Measurements from ENCODE around the gene SLC1A2.

- TF ChIP-seq POLR2A (IDR thresholded peaks at IDR 0.05; ENCODE audit: borderline replicate concordance, extremely low read depth, insufficient read depth, insufficient read length), result no peak
- no peak for TF ChIP-seq YY1 (IDR thresholded peaks at IDR 0.05; ENCODE audit: extremely low read depth, insufficient replicate concordance, low read depth, low read length)
- TF ChIP-seq CEBPB (IDR thresholded peaks at IDR 0.05; ENCODE audit: low read depth), result no peak
- TF ChIP-seq, protein P1, sequence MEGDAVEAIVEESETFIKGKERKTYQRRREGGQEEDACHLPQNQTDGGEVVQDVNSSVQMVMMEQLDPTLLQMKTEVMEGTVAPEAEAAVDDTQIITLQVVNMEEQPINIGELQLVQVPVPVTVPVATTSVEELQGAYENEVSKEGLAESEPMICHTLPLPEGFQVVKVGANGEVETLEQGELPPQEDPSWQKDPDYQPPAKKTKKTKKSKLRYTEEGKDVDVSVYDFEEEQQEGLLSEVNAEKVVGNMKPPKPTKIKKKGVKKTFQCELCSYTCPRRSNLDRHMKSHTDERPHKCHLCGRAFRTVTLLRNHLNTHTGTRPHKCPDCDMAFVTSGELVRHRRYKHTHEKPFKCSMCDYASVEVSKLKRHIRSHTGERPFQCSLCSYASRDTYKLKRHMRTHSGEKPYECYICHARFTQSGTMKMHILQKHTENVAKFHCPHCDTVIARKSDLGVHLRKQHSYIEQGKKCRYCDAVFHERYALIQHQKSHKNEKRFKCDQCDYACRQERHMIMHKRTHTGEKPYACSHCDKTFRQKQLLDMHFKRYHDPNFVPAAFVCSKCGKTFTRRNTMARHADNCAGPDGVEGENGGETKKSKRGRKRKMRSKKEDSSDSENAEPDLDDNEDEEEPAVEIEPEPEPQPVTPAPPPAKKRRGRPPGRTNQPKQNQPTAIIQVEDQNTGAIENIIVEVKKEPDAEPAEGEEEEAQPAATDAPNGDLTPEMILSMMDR (IDR thresholded peaks at IDR 0.05 in 2 of 3, conservative IDR thresholded peaks at IDR 0.05 in 1 of 3; ENCODE audit: borderline replicate concordance in 1 of 3, insufficient read depth in 1 of 3, low read depth in 2 of 3, low read length in 2 of 3), result no peak
- TF ChIP-seq, protein P2, sequence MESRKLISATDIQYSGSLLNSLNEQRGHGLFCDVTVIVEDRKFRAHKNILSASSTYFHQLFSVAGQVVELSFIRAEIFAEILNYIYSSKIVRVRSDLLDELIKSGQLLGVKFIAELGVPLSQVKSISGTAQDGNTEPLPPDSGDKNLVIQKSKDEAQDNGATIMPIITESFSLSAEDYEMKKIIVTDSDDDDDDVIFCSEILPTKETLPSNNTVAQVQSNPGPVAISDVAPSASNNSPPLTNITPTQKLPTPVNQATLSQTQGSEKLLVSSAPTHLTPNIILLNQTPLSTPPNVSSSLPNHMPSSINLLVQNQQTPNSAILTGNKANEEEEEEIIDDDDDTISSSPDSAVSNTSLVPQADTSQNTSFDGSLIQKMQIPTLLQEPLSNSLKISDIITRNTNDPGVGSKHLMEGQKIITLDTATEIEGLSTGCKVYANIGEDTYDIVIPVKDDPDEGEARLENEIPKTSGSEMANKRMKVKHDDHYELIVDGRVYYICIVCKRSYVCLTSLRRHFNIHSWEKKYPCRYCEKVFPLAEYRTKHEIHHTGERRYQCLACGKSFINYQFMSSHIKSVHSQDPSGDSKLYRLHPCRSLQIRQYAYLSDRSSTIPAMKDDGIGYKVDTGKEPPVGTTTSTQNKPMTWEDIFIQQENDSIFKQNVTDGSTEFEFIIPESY (IDR thresholded peaks at IDR 0.05; ENCODE audit: extremely low read depth, insufficient replicate concordance, low read length), result no peak
- TF ChIP-seq RAD21 (IDR thresholded peaks at IDR 0.05; ENCODE audit: low read depth), result no peak
- no peak for TF ChIP-seq FOSL1 (IDR thresholded peaks at IDR 0.05; ENCODE audit: low read depth)
- TF ChIP-seq JUND (IDR thresholded peaks at IDR 0.05), result no peak
- TF ChIP-seq, protein P3, sequence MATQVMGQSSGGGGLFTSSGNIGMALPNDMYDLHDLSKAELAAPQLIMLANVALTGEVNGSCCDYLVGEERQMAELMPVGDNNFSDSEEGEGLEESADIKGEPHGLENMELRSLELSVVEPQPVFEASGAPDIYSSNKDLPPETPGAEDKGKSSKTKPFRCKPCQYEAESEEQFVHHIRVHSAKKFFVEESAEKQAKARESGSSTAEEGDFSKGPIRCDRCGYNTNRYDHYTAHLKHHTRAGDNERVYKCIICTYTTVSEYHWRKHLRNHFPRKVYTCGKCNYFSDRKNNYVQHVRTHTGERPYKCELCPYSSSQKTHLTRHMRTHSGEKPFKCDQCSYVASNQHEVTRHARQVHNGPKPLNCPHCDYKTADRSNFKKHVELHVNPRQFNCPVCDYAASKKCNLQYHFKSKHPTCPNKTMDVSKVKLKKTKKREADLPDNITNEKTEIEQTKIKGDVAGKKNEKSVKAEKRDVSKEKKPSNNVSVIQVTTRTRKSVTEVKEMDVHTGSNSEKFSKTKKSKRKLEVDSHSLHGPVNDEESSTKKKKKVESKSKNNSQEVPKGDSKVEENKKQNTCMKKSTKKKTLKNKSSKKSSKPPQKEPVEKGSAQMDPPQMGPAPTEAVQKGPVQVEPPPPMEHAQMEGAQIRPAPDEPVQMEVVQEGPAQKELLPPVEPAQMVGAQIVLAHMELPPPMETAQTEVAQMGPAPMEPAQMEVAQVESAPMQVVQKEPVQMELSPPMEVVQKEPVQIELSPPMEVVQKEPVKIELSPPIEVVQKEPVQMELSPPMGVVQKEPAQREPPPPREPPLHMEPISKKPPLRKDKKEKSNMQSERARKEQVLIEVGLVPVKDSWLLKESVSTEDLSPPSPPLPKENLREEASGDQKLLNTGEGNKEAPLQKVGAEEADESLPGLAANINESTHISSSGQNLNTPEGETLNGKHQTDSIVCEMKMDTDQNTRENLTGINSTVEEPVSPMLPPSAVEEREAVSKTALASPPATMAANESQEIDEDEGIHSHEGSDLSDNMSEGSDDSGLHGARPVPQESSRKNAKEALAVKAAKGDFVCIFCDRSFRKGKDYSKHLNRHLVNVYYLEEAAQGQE (IDR thresholded peaks at IDR 0.05; ENCODE audit: low read depth), result no peak
- no peak for TF ChIP-seq SRF (IDR thresholded peaks at IDR 0.05; ENCODE audit: low read depth)
Measured at GRCh38 chr11:35377262-35377661, 42.1 kb downstream of the SLC1A2 start.

All from HCT116 (cell line).